Dendritic cell treated with granulocyte-macrophage colony-stimulating factor and Interleukin-4, amounts not matched to agents 40 ng/mL and 50 ng/mL, for 4 days (primary cell): ENCODE data around the gene SPTBN1.

Experiments used
- H3K27ac Mint-ChIP-seq: one replicate; pipeline ENCODE4 v1.8.0; 2022; ENCODE audit warnings: mild to moderate bottlenecking, mixed read lengths
- H3K27me3 Mint-ChIP-seq: one replicate; pipeline ENCODE4 v1.8.0; 2022; ENCODE audit warnings: mild to moderate bottlenecking, mixed read lengths
- H3K36me3 Mint-ChIP-seq: one replicate; pipeline ENCODE4 v1.8.0; 2022; ENCODE audit warnings: low read depth, mixed read lengths
- H3K4me1 Mint-ChIP-seq: one replicate; pipeline ENCODE4 v1.8.0; 2022; ENCODE audit warnings: low read depth, mixed read lengths
- H3K4me3 Mint-ChIP-seq: one replicate; pipeline ENCODE4 v1.8.0; 2022; ENCODE audit warnings: mild to moderate bottlenecking, moderate library complexity, mixed read lengths
- H3K9me3 Mint-ChIP-seq: one replicate; pipeline ENCODE4 v1.8.0; 2022; ENCODE audit warnings: mixed read lengths
- intact Hi-C: fragments of 100-400 bp; cut with micrococcal nuclease; formaldehyde crosslinking; loops from one replicate; pipeline ENCODE4 v1.15.0; 2022

Gene SPTBN1

GRCh38 chr2:54650612-54651011, 194.5 kb downstream of the SPTBN1 start:
- intact Hi-C loops: no loop called here
- peaks cover 44% of the 10 kb centered on the region for H3K36me3 Mint-ChIP-seq
- H3K4me3 Mint-ChIP-seq: no peak overlapping the region
- H3K4me1 Mint-ChIP-seq: no peaks in the 10 kb centered on the region
- no peaks in the 10 kb centered on the region for H3K9me3 Mint-ChIP-seq
- no peaks in the 10 kb centered on the region for H3K27me3 Mint-ChIP-seq
- H3K27ac Mint-ChIP-seq: no peak overlapping the region

- H3K4me3 Mint-ChIP-seq: no peak overlapping the region
- no peaks in the 10 kb centered on the region for H3K27me3 Mint-ChIP-seq
- intact Hi-C loops: no loop called here
- peaks cover 43% of the 10 kb centered on the region for H3K36me3 Mint-ChIP-seq
- no peaks in the 10 kb centered on the region for H3K4me1 Mint-ChIP-seq
- H3K9me3 Mint-ChIP-seq: no peaks in the 10 kb centered on the region
- H3K27ac Mint-ChIP-seq: no peak overlapping the region
Measured at GRCh38 chr2:54651291-54651690, 195.2 kb downstream of the SPTBN1 start.

GRCh38 chr2:54652540-54652939, 196.4 kb downstream of the SPTBN1 start:
- Mint-ChIP-seq H3K36me3 (peaks cover 32% of the 10 kb centered on the region), H3K27me3 (no peaks in the 10 kb centered on the region), H3K4me1 (no peaks in the 10 kb centered on the region), H3K9me3 (no peaks in the 10 kb centered on the region), H3K4me3 (no peak overlapping the region), H3K27ac (no peak overlapping the region)
- intact Hi-C loops: no loop called here

GRCh38 chr2:54653572-54654204, 197.6 kb downstream of the SPTBN1 start:
- H3K27ac Mint-ChIP-seq: no peak overlapping the region
- H3K9me3 Mint-ChIP-seq: no peaks in the 10 kb centered on the region
- H3K4me3 Mint-ChIP-seq: no peak overlapping the region
- H3K36me3 Mint-ChIP-seq: peaks cover 21% of the 10 kb centered on the region
- no peaks in the 10 kb centered on the region for H3K4me1 Mint-ChIP-seq
- intact Hi-C loops: no loop called here
- no peaks in the 10 kb centered on the region for H3K27me3 Mint-ChIP-seq

GRCh38 chr2:54655046-54655809, 199.1 kb downstream of the SPTBN1 start:
- Mint-ChIP-seq H3K4me3 (no peak overlapping the region), H3K4me1 (no peaks in the 10 kb centered on the region), H3K36me3 (peaks cover 15% of the 10 kb centered on the region), H3K27me3 (no peaks in the 10 kb centered on the region), H3K9me3 (no peaks in the 10 kb centered on the region), H3K27ac (no peak overlapping the region)
- intact Hi-C loops: no loop called here

GRCh38 chr2:54656863-54657262, 200.7 kb downstream of the SPTBN1 start:
- H3K27me3 Mint-ChIP-seq: no peaks in the 10 kb centered on the region
- no peaks in the 10 kb centered on the region for H3K4me1 Mint-ChIP-seq
- H3K4me3 Mint-ChIP-seq: no peak overlapping the region
- intact Hi-C loops: loop anchor here (1.0 kb wide), 1 partner anchor 48 kb away; no protein-coding TSS in a partner anchor
- H3K36me3 Mint-ChIP-seq: peaks cover 27% of the 10 kb centered on the region
- no peaks in the 10 kb centered on the region for H3K9me3 Mint-ChIP-seq
- no peak overlapping the region for H3K27ac Mint-ChIP-seq

GRCh38 chr2:54657664-54658083, 201.5 kb downstream of the SPTBN1 start:
- Mint-ChIP-seq H3K4me3 (no peak overlapping the region), H3K27me3 (no peaks in the 10 kb centered on the region), H3K36me3 (peaks cover 33% of the 10 kb centered on the region), H3K27ac (no peak overlapping the region), H3K4me1 (no peaks in the 10 kb centered on the region), H3K9me3 (no peaks in the 10 kb centered on the region)
- intact Hi-C loops: loop anchor here (1.0 kb wide), 1 partner anchor 48 kb away; no protein-coding TSS in a partner anchor

- peaks cover 34% of the 10 kb centered on the region for H3K36me3 Mint-ChIP-seq
- no peaks in the 10 kb centered on the region for H3K4me1 Mint-ChIP-seq
- no peak overlapping the region for H3K4me3 Mint-ChIP-seq
- H3K9me3 Mint-ChIP-seq: no peaks in the 10 kb centered on the region
- H3K27ac Mint-ChIP-seq: no peak overlapping the region
- intact Hi-C loops: no loop called here
- no peaks in the 10 kb centered on the region for H3K27me3 Mint-ChIP-seq
Measured at GRCh38 chr2:54658564-54659071, 202.5 kb downstream of the SPTBN1 start.

GRCh38 chr2:54659527-54659926, 203.4 kb downstream of the SPTBN1 start:
- H3K27ac Mint-ChIP-seq: no peak overlapping the region
- no peaks in the 10 kb centered on the region for H3K9me3 Mint-ChIP-seq
- H3K27me3 Mint-ChIP-seq: no peaks in the 10 kb centered on the region
- intact Hi-C loops: no loop called here
- peaks cover 34% of the 10 kb centered on the region for H3K36me3 Mint-ChIP-seq
- no peaks in the 10 kb centered on the region for H3K4me1 Mint-ChIP-seq
- no peak overlapping the region for H3K4me3 Mint-ChIP-seq

GRCh38 chr2:54660752-54661151, 204.6 kb downstream of the SPTBN1 start:
- no peak overlapping the region for H3K27ac Mint-ChIP-seq
- intact Hi-C loops: no loop called here
- H3K36me3 Mint-ChIP-seq: peaks cover 28% of the 10 kb centered on the region

GRCh38 chr2:54663424-54664030, 207.4 kb downstream of the SPTBN1 start:
- Mint-ChIP-seq H3K27me3 (peaks cover 1% of the 10 kb centered on the region), H3K4me1 (peaks cover 15% of the 10 kb centered on the region), H3K9me3 (no peaks in the 10 kb centered on the region), H3K27ac (no peak overlapping the region), H3K4me3 (no peak overlapping the region), H3K36me3 (peaks cover 25% of the 10 kb centered on the region)
- intact Hi-C loops: loop anchor here (2.0 kb wide), 2 partner anchors 41 to 175 kb away; no protein-coding TSS in a partner anchor

More at GRCh38 chr2:54660752-54661151, 204.6 kb downstream of the SPTBN1 start:
- no peaks in the 10 kb centered on the region for H3K9me3 Mint-ChIP-seq
- H3K4me3 Mint-ChIP-seq: no peak overlapping the region
- no peaks in the 10 kb centered on the region for H3K4me1 Mint-ChIP-seq
- H3K27me3 Mint-ChIP-seq: no peaks in the 10 kb centered on the region

- Mint-ChIP-seq H3K4me1 (peaks cover 17% of the 10 kb centered on the region), H3K9me3 (no peaks in the 10 kb centered on the region), H3K27ac (no peak overlapping the region), H3K36me3 (peaks cover 25% of the 10 kb centered on the region), H3K27me3 (peaks cover 1% of the 10 kb centered on the region), H3K4me3 (no peak overlapping the region)
- intact Hi-C loops: loop anchor here (2.0 kb wide), 2 partner anchors 40 to 174 kb away; no protein-coding TSS in a partner anchor
Measured at GRCh38 chr2:54664238-54664786, 208.2 kb downstream of the SPTBN1 start.

- no peak overlapping the region for H3K27ac Mint-ChIP-seq
- no peaks in the 10 kb centered on the region for H3K9me3 Mint-ChIP-seq
- H3K27me3 Mint-ChIP-seq: peaks cover 1% of the 10 kb centered on the region
- intact Hi-C loops: loop anchor here (1.0 to 2.0 kb wide), 3 partner anchors 39 to 173 kb away; no protein-coding TSS in a partner anchor
- peaks cover 18% of the 10 kb centered on the region for H3K36me3 Mint-ChIP-seq
- H3K4me1 Mint-ChIP-seq: peaks cover 29% of the 10 kb centered on the region
- H3K4me3 Mint-ChIP-seq: no peak overlapping the region
Measured at GRCh38 chr2:54665436-54665856, 209.3 kb downstream of the SPTBN1 start.
